ENCODE measurements around the gene DYNC2LI1.

GRCh38 chr2:43790147-43790546, 16.3 kb downstream of the DYNC2LI1 start:
- TF ChIP-seq, protein P1, sequence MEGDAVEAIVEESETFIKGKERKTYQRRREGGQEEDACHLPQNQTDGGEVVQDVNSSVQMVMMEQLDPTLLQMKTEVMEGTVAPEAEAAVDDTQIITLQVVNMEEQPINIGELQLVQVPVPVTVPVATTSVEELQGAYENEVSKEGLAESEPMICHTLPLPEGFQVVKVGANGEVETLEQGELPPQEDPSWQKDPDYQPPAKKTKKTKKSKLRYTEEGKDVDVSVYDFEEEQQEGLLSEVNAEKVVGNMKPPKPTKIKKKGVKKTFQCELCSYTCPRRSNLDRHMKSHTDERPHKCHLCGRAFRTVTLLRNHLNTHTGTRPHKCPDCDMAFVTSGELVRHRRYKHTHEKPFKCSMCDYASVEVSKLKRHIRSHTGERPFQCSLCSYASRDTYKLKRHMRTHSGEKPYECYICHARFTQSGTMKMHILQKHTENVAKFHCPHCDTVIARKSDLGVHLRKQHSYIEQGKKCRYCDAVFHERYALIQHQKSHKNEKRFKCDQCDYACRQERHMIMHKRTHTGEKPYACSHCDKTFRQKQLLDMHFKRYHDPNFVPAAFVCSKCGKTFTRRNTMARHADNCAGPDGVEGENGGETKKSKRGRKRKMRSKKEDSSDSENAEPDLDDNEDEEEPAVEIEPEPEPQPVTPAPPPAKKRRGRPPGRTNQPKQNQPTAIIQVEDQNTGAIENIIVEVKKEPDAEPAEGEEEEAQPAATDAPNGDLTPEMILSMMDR (IDR thresholded peaks at IDR 0.05), result no peak
- TF ChIP-seq NFE2L2 (conservative IDR thresholded peaks at IDR 0.05; ENCODE audit: low read length), result no peak

Data from A549 (cell line).